DMS153 treated with DMSO at 0.1 percent for 48 hours (cell line): Measurements from ENCODE around the gene OR4C13.
"Not testable (repeated sequence)": the region's sequence is repeated elsewhere in the genome, so short reads cannot be mapped to it uniquely, and the experiment has no call there.

Source experiments
- DNase-seq: peaks from one replicate; lab custom pipeline; 2025; ENCODE audit not compliant: unreplicated experiment; lab: John Stamatoyannopoulos, UW

OR4C13 gene

DNA sequence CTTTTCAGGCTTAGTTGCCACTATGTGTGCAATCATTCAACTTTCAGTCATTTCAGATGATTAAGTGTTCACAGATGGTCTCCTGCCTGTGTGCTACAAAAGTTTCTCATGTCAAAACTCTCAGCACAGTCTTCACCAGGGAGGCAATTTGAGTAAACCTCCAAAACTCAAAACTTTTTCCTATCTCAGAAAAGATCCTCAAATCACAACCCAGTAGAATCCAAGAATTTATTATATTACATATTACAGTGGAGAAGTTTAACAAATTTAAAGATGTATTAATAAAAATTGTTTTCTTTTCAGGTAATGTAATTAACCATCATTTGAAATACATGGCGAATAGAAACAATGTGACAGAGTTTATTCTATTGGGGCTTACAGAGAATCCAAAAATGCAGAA is at the start of gene OR4C13:
Gene OR4C13 (plus strand): TSS at position 301 of the 400 bp plus-strand sequence. CDS start 32 bp downstream, at position 333.
- no peak for DNase-seq

DNA sequence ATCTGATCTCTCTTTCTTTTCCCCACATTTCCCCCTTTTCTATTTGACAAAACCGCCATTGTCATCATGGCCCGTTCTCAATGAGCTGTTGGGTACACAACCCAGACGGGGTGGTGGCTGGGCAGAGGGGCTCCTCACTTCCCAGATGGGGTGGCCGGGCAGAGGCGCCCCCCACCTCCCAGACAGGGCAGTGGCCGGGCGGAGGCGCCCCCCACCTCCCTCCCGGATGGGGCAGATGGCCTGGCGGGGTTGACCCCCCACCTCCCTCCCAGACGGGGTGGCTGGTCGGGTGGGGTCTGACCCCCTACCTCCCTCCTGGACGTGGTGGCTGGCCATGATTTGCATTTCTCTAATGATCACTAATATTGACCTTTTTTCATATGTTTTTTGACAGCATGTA is 40.7 kb upstream of the OR4C13 start:
- not testable (repeated sequence) for DNase-seq

DNA sequence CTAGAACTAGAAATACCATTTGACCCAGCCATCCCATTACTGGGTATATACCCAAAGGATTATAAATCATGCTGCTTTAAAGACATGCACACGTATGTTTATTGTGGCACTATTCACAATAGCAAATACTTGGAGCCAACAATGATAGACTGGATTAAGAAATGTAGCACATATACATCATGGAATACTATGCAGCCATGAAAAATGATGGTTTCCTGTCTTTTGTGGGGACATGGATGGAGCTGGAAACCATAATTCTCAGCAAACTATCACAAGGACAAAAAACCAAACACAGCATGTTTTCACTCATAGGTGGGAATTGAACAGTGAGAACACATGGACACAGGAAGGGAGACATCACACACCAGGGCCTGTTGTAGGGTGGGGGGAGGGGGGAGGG is 3.5 kb upstream of the OR4C13 start:
- not testable (repeated sequence) for DNase-seq

DNA sequence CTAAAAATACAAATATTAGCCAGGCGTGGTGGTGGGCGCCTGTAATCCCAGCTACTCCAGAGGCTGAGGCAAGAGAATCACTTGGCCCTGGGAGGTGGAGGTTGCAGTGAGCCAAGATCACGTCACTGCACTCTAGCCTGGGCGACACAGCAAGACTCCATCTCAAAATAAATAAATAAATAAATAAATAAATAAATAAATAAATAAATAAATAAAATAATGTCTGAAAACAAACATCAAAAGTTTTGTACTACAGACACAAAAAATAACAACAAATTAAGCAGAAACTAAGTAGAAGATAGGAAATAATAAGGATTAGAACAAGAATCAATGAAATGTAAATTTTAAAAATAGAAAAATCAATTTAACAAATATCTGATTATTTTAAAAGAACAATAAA is 21.2 kb downstream of the OR4C13 start:
- DNase-seq, result not testable (repeated sequence)

DNA sequence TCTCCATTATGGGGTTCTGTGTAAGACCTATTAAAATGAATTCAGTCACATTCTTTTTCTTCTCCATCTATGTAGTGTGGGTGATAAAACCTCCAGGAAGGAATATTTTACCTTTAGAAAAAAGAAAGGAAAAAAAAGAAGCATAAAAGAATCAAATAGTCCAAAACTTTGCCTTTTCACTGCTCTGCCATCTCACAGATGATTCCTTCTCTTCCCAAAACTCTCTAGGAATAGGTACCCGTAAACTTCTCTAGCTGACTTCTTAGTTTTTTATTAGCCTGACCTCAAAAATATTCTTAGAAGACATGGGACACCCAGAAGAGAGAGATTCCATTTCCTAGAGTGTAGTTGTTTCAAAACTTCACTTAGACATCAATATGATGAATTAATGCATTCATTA is 30.2 kb downstream of the OR4C13 start, which contains the start of gene OR4C12:
Gene OR4C12 (minus strand): TSS at position 101 of the 400 bp plus-strand sequence. CDS start 34 bp downstream, at position 67.
- DNase-seq, result not testable (repeated sequence)

DNA sequence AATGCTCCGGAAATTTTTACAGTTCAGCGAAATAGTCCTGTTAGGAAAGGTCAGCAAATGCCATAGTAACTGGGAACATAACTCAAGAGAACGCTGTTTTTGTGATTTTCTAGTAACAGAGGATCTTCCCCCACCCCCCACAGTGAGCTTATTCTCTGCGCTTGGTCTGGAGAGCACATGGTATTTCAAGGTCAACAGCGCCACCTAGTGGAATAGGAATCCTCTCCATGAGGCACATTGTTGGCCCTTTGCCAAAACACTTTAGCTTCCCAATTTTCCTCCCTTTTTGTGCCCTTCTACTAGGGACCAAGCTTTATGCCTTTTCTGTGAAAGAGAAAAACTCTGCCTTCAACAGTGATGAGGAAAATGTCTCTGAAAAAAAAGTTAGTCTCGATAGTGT is 43.4 kb downstream of the OR4C13 start:
- peak; percentile 53 for DNase-seq
